GM21360 (cell line): ENCODE data around the gene SLC36A1.

Source experiments
- ATAC-seq: cut with Tn5 transposase; IDR thresholded peaks from one replicate; pipeline ENCODE4 v1.9.1; 2021; ENCODE audit warnings: mild to moderate bottlenecking, moderate library complexity; ENCODE audit not compliant: unreplicated experiment

SLC36A1 gene

GRCh38 chr5:151531581-151531980 is 84.2 kb downstream of the SLC36A1 start:
- no peak for ATAC-seq

DNA sequence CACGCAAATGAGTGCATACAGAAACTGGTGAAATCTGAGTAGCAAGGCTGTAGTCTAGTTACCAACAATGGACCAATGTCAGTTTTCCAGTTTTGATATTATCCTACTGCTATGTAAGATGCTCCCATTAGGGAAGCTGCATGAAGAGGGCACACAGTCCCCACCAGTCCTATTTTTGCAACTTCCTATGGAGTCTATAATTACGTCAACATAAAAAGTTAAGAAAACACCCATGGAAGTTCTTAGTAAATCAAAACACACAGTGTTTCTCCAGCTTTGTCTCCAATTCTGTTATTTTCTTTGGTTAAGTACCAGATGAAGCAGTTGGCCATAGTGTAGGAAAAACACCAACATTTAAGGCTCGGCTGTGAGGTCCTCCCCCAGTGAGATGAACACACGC is 85.0 kb downstream of the SLC36A1 start:
- ATAC-seq: no peak

DNA sequence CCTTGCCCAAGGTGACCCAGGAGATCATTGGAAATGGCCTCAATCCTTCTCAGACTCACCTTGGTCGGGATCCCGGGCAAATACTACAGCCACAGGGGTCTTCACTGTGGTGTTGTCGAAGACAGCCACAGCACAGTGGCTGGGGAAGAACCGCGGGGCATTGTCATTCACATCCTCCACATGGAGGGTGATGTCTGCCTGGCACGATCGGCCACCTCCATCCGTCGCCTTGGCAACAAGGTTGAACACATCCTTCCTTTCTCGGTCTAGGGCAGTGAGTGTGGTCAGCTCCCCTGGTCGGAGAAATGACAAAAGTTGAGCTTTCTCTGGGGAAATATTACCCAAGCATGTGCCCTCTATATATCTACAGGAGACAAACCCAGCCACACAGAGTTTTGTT is 86.9 kb downstream of the SLC36A1 start:
- ATAC-seq: no peak

- no peak for ATAC-seq
These were observed 89.6 kb downstream of the SLC36A1 start for GRCh38 chr5:151537044-151537443.

DNA sequence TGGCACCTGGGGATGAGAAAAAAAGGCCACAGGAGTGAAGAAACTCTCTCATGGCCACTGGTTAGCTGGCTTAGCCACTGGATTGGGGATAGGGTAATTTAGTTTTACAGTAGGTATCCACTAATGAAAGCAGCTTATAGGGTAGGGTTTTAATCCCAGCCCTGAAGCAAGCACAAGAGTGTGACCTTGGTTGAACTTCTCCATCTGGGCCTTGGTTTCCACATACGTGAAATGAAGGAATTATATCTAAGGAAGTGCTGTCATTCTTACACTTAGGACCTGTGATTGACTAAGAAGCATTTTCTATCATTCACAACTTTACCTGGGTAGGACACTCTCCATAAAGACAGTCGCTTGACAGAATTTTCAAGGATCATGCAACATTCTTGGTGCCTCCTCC is 94.2 kb downstream of the SLC36A1 start:
- no peak for ATAC-seq
